PC-3 (cell line): ENCODE data around the gene UBE4A. TPM values are rescaled to one million over a fixed set of nuclear protein-coding genes. Genes with fewer than 3 reads are reported as not detected.

ENCODE experiments used
- ATAC-seq: fragments of 200-7000 bp; cut with Tn5 transposase; 2 replicates; pipeline ENCODE4 v1.9.1; 2020; ENCODE audit warnings: mild to moderate bottlenecking, moderate library complexity
- BruUV-seq: library from RNA; stranded (reverse); fragments of 400-500 nt; replicated peaks from 2 replicates; lab custom pipeline; 2021; lab: Mats Ljungman, UMichigan
- CTCF ChIA-PET: fragments of 300-600 bp; sonication (Branson Sonifier 250); formaldehyde crosslinking; loops from one replicate; lab custom pipeline; 2022; ENCODE audit warnings: antibody characterized with exemption; lab: Charles Lee
- POLR2A ChIA-PET: fragments of 300-600 bp; sonication (Branson Sonifier 250); formaldehyde crosslinking; loops from one replicate; lab custom pipeline; 2022; ENCODE audit warnings: antibody characterized with exemption; ENCODE audit not compliant: unreplicated experiment; lab: Charles Lee
- DNase-seq: peaks from one replicate; pipeline ENCODE4 v3.0.0-alpha.2; 2015
- H2AFZ ChIP-seq: fragments of 300-600 bp; sonication (generic); 2 replicates; pipeline ENCODE4 v1.6.0; 2016; ENCODE audit warnings: antibody characterized with exemption, low read length
- H3F3A ChIP-seq: fragments of 300-600 bp; sonication (generic); one replicate; pipeline ENCODE4 v1.6.0; 2017; ENCODE audit warnings: antibody characterized with exemption, low read length, control low read depth, mild to moderate bottlenecking; ENCODE audit not compliant: unreplicated experiment
- H3K27ac ChIP-seq: fragments of 300-600 bp; sonication (generic); 2 replicates; pipeline ENCODE4 v1.5.1; 2016; ENCODE audit warnings: mild to moderate bottlenecking, low read length
- H3K27me3 ChIP-seq: fragments of 300-600 bp; sonication (generic); 2 replicates; pipeline ENCODE4 v1.6.1; 2016; ENCODE audit warnings: low read length, mixed read lengths
- H3K36me3 ChIP-seq: fragments of 300-600 bp; sonication (generic); 2 replicates; pipeline ENCODE4 v1.6.1; 2016; ENCODE audit warnings: low read depth, mixed run types, low read length, mixed read lengths
- H3K4me1 ChIP-seq: fragments of 300-600 bp; sonication (generic); 2 replicates; pipeline ENCODE4 v1.5.1; 2016; ENCODE audit warnings: low read length; ENCODE audit not compliant: insufficient read depth
- H3K4me2 ChIP-seq: fragments of 300-600 bp; sonication (generic); 2 replicates; pipeline ENCODE4 v1.6.0; 2016; ENCODE audit warnings: low read length
- H3K4me3 ChIP-seq: fragments of 300-600 bp; sonication (generic); 2 replicates; pipeline ENCODE4 v1.5.1; 2016; ENCODE audit warnings: mild to moderate bottlenecking, low read length, mixed read lengths
- H3K79me2 ChIP-seq: fragments of 300-600 bp; sonication (generic); 2 replicates; pipeline ENCODE4 v1.6.1; 2017; ENCODE audit warnings: low read length, mixed read lengths
- H3K9ac ChIP-seq: fragments of 300-600 bp; sonication (generic); 2 replicates; pipeline ENCODE4 v1.6.0; 2016; ENCODE audit warnings: mild to moderate bottlenecking, low read length
- H3K9me2 ChIP-seq: fragments of 300-600 bp; sonication (generic); replicated peaks from 2 replicates; pipeline ENCODE4 v1.6.1; 2016; ENCODE audit warnings: mixed run types, low read length, mixed read lengths
- H3K9me3 ChIP-seq: fragments of 300-600 bp; sonication (generic); 2 replicates; pipeline ENCODE4 v1.6.1; 2016; ENCODE audit warnings: low read length, mixed read lengths
- H4K20me1 ChIP-seq: fragments of 300-600 bp; sonication (generic); 2 replicates; pipeline ENCODE4 v1.6.1; 2016; ENCODE audit warnings: low read length, mixed read lengths
- EZH2 ChIP-seq: fragments of 300-600 bp; sonication (generic); IDR thresholded peaks from one replicate; pipeline ENCODE4 v1.6.1; 2017; ENCODE audit warnings: antibody characterized with exemption, mild to moderate bottlenecking, low read length; ENCODE audit not compliant: unreplicated experiment
- EZH2phosphoT487 ChIP-seq: fragments of 300-600 bp; sonication (generic); IDR thresholded peaks from 2 replicates; pipeline ENCODE4 v1.6.1; 2018; ENCODE audit warnings: mild to moderate bottlenecking, antibody characterized with exemption, low read length, borderline replicate concordance
- intact Hi-C: fragments of 100-400 bp; cut with micrococcal nuclease; formaldehyde crosslinking; loops from 2 replicates; pipeline ENCODE4 v1.9.0; 2023
- total RNA-seq: library from RNA; depleted of rRNA; stranded (reverse); fragments of >200 nt; gene quantifications from 2 replicates; pipeline ENCODE4 v1.2.3, GENCODE V29; 2014
- TF ChIP-seq, protein P1 (sequence below): fragments of 300-600 bp; sonication (generic); conservative IDR thresholded peaks from 2 replicates; pipeline ENCODE4 v1.5.1; 2017; ENCODE audit warnings: antibody characterized with exemption, low read depth, mild to moderate bottlenecking, low read length

UBE4A gene
- total RNA-seq, 1 experiment from 2014 or later: 56.4 TPM

DNA sequence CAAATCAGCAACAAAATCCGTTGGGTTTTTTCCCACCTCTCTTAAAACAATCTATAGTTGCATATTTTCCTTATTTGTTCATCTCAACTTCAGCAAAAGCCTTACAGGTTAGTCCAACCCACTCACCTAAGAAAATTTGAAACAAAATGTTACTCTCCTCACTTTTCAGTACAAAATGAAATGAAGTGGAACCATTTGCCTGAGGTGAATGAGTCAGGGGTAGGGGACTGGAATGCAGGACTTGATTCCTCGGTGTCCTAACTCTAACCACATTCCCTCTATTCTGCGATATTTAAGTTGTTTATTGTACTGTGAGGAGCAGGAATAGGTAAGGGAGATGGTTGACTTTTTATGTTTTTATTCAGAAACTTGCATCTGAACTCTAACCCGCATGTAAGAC, 58.4 kb downstream of the UBE4A start:
- Histone ChIP-seq H3K9me2 (no peaks in the 10 kb centered on the region), H3K4me2 (peak overlapping the region; percentile 32), H2AFZ (peak overlapping the region; percentile 11; the same call in 1 of the 2 replicates), H3K4me3 (no peak overlapping the region), H4K20me1 (no peaks in the 10 kb centered on the region), H3K27me3 (no peaks in the 10 kb centered on the region), H3K36me3 (no peaks in the 10 kb centered on the region), H3K27ac (no peak overlapping the region), H3K4me1 (peaks cover 24% of the 10 kb centered on the region), H3K9ac (no peak overlapping the region), H3F3A (peaks cover 5% of the 10 kb centered on the region), H3K9me3 (no peaks in the 10 kb centered on the region), H3K79me2 (no peaks in the 10 kb centered on the region)
- BruUV-seq: no TSS peak
- peak; percentile 39 for ATAC-seq
- peak; percentile 77 for DNase-seq
- POLR2A ChIA-PET: no interaction called here
- intact Hi-C loops: loop anchor here (5.0 kb wide), 1 partner anchor 70 kb away; no protein-coding TSS in a partner anchor
- TF ChIP-seq EZH2 (no peak), EZH2phosphoT487 (no peak)
- TF ChIP-seq, protein P1, sequence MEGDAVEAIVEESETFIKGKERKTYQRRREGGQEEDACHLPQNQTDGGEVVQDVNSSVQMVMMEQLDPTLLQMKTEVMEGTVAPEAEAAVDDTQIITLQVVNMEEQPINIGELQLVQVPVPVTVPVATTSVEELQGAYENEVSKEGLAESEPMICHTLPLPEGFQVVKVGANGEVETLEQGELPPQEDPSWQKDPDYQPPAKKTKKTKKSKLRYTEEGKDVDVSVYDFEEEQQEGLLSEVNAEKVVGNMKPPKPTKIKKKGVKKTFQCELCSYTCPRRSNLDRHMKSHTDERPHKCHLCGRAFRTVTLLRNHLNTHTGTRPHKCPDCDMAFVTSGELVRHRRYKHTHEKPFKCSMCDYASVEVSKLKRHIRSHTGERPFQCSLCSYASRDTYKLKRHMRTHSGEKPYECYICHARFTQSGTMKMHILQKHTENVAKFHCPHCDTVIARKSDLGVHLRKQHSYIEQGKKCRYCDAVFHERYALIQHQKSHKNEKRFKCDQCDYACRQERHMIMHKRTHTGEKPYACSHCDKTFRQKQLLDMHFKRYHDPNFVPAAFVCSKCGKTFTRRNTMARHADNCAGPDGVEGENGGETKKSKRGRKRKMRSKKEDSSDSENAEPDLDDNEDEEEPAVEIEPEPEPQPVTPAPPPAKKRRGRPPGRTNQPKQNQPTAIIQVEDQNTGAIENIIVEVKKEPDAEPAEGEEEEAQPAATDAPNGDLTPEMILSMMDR: no peak
- CTCF ChIA-PET: no interaction called here

DNA sequence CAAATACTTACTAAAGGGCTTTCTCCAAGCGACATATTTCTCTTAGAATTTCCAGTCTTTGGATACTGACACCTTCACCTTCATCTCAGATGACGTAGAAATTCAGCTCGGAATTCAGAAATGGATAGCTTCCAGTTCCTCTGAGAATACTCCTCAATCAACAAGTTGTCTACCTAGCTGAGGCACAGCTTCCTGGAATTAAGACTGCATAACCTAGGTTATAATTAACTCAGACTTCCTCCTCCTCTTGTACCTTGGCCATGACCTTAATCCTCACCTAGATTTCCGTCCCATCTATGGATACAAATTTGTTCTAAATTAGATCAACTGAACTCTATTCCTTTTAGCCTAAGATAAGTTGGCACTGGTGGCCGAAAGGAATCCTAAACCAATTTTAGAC, 59.4 kb downstream of the UBE4A start:
- H3K9me3 ChIP-seq: no peaks in the 10 kb centered on the region
- H3K79me2 ChIP-seq: no peaks in the 10 kb centered on the region
- no peak overlapping the region for H3K27ac ChIP-seq
- TF ChIP-seq, protein P1: no peak
- TF ChIP-seq EZH2phosphoT487 (no peak), EZH2 (no peak)
- H3K4me1 ChIP-seq: peaks cover 24% of the 10 kb centered on the region
- no peaks in the 10 kb centered on the region for H3K9me2 ChIP-seq
- no peaks in the 10 kb centered on the region for H3K27me3 ChIP-seq
- no peaks in the 10 kb centered on the region for H3K36me3 ChIP-seq
- POLR2A ChIA-PET: no interaction called here
- H3K4me3 ChIP-seq: no peak overlapping the region
- no peaks in the 10 kb centered on the region for H4K20me1 ChIP-seq
- CTCF ChIA-PET: no interaction called here
- peaks cover 5% of the 10 kb centered on the region for H3F3A ChIP-seq
- no peak overlapping the region for H3K4me2 ChIP-seq
- ATAC-seq (no peak), DNase-seq (no peak)
- no TSS peak for BruUV-seq
- H2AFZ ChIP-seq: no peak overlapping the region
- intact Hi-C loops: loop anchor here (5.0 kb wide), 1 partner anchor 69 kb away; no protein-coding TSS in a partner anchor
- no peak overlapping the region for H3K9ac ChIP-seq

DNA sequence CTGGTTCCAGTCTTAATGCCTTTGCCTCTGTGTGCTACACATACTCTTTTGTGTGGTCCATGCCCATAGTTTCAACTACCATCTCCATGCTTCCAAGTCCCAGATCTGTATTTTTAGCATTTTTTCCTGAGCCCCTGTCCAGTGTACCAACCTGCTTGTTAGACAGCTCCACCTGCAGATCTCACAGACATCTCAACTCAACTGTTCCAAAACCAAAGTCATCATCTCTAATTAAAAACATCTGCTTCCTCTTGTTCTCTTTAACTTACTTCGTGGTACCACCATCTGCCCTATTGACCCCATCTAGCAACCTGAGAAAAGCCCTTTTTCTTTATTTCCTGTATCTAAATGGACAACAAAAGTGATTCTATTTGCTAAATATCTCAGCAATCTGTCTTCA, 68.3 kb downstream of the UBE4A start:
- Histone ChIP-seq H3K4me1 (peaks cover 4% of the 10 kb centered on the region; the same call in 1 of the 2 replicates), H3K36me3 (no peaks in the 10 kb centered on the region), H3K9me2 (no peaks in the 10 kb centered on the region), H3F3A (no peaks in the 10 kb centered on the region), H3K9me3 (no peaks in the 10 kb centered on the region), H3K9ac (no peak overlapping the region), H4K20me1 (no peaks in the 10 kb centered on the region), H3K4me2 (no peak overlapping the region), H3K79me2 (no peaks in the 10 kb centered on the region), H3K4me3 (no peak overlapping the region), H3K27ac (no peak overlapping the region), H3K27me3 (no peaks in the 10 kb centered on the region), H2AFZ (no peak overlapping the region)
- DNase-seq (no peak), ATAC-seq (no peak)
- ChIA-PET CTCF (no interaction called here), POLR2A (no interaction called here)
- intact Hi-C loops: no loop called here
- TF ChIP-seq EZH2phosphoT487 (no peak), EZH2 (no peak)
- TF ChIP-seq, protein P1: no peak
- no TSS peak for BruUV-seq
